Chondrocyte (in vitro differentiated cells): Measurements from ENCODE around the gene TRIM52. TPM values are rescaled to one million over a fixed set of nuclear protein-coding genes. Genes with fewer than 3 reads are reported as not detected.

ENCODE experiments used
- DNase-seq: peaks from one replicate; pipeline ENCODE4 v3.0.0; 2021; ENCODE audit warnings: mixed read lengths, low spot score
- H3K27ac Mint-ChIP-seq: one replicate; pipeline ENCODE4 v1.8.0; 2021; ENCODE audit warnings: mild to moderate bottlenecking, moderate library complexity, mixed read lengths; ENCODE audit not compliant: unreplicated experiment
- H3K27me3 Mint-ChIP-seq: 2 replicates; pipeline ENCODE4 v1.8.0; 2021; ENCODE audit warnings: low read depth, mixed read lengths
- H3K36me3 Mint-ChIP-seq: 2 replicates; pipeline ENCODE4 v1.8.0; 2021; ENCODE audit warnings: low read depth, mixed read lengths
- H3K4me1 Mint-ChIP-seq: 2 replicates; pipeline ENCODE4 v1.8.0; 2021; ENCODE audit warnings: low read depth, mild to moderate bottlenecking, mixed read lengths
- H3K4me3 Mint-ChIP-seq: one replicate; pipeline ENCODE4 v1.8.0; 2021; ENCODE audit warnings: mild to moderate bottlenecking, moderate library complexity, mixed read lengths; ENCODE audit not compliant: unreplicated experiment
- H3K9me3 Mint-ChIP-seq: 2 replicates; pipeline ENCODE4 v1.8.0; 2021; ENCODE audit warnings: low read depth, mixed read lengths
- CTCF ChIP-seq: fragments of 200-600 bp; sonication (generic); IDR thresholded peaks from 2 replicates; pipeline ENCODE4 v1.5.0; 2021; ENCODE audit warnings: antibody characterized with exemption, mild to moderate bottlenecking, moderate library complexity
- total RNA-seq: library from RNA; stranded (reverse); gene quantifications from 3 replicates; pipeline ENCODE4 v1.2.1, GENCODE V29; 2021

TRIM52 gene
- total RNA-seq, 1 donor from 2014 or later = 8.3 TPM

- peaks cover 32% of the 10 kb centered on the region for H3K36me3 Mint-ChIP-seq
- no peak overlapping the region for H3K4me3 Mint-ChIP-seq
Observed at GRCh38 chr5:181233088-181233800, 27.7 kb downstream of the TRIM52 start.

GRCh38 chr5:181232593-181232992 is 28.4 kb downstream of the TRIM52 start:
- H3K27ac Mint-ChIP-seq = no peak overlapping the region
- H3K4me1 Mint-ChIP-seq = peaks cover 2% of the 10 kb centered on the region
- no peaks in the 10 kb centered on the region for H3K27me3 Mint-ChIP-seq
- no peaks in the 10 kb centered on the region for H3K9me3 Mint-ChIP-seq
- TF ChIP-seq CTCF = no peak
- no peak for DNase-seq
- peaks cover 26% of the 10 kb centered on the region for H3K36me3 Mint-ChIP-seq
- H3K4me3 Mint-ChIP-seq = no peak overlapping the region

More at GRCh38 chr5:181233088-181233800, 27.7 kb downstream of the TRIM52 start:
- Mint-ChIP-seq H3K4me1 (peaks cover 8% of the 10 kb centered on the region), H3K27me3 (no peaks in the 10 kb centered on the region), H3K9me3 (no peaks in the 10 kb centered on the region), H3K27ac (peak overlapping the region; percentile 4)
- no peak for DNase-seq
- no peak for TF ChIP-seq CTCF

GRCh38 chr5:181231432-181231831 is 29.5 kb downstream of the TRIM52 start:
- H3K36me3 Mint-ChIP-seq = peaks cover 16% of the 10 kb centered on the region
- no peaks in the 10 kb centered on the region for H3K27me3 Mint-ChIP-seq

GRCh38 chr5:181230551-181230950 is 30.4 kb downstream of the TRIM52 start:
- Mint-ChIP-seq H3K4me1 (peaks cover 6% of the 10 kb centered on the region), H3K36me3 (peaks cover 12% of the 10 kb centered on the region), H3K9me3 (no peaks in the 10 kb centered on the region), H3K27ac (no peak overlapping the region), H3K27me3 (no peaks in the 10 kb centered on the region), H3K4me3 (no peak overlapping the region)
- no peak for TF ChIP-seq CTCF
- no peak for DNase-seq

More at GRCh38 chr5:181231432-181231831, 29.5 kb downstream of the TRIM52 start:
- TF ChIP-seq CTCF = no peak
- H3K9me3 Mint-ChIP-seq = no peaks in the 10 kb centered on the region
- DNase-seq = no peak
- H3K27ac Mint-ChIP-seq = no peak overlapping the region
- H3K4me1 Mint-ChIP-seq = peaks cover 2% of the 10 kb centered on the region
- H3K4me3 Mint-ChIP-seq = no peak overlapping the region

- no peak overlapping the region for H3K4me3 Mint-ChIP-seq
- no peaks in the 10 kb centered on the region for H3K9me3 Mint-ChIP-seq
- peaks cover 10% of the 10 kb centered on the region for H3K36me3 Mint-ChIP-seq
Observed at GRCh38 chr5:181229996-181230395, 30.9 kb downstream of the TRIM52 start.

More at GRCh38 chr5:181229996-181230395, 30.9 kb downstream of the TRIM52 start:
- Mint-ChIP-seq H3K4me1 (peaks cover 7% of the 10 kb centered on the region), H3K27ac (no peak overlapping the region), H3K27me3 (no peaks in the 10 kb centered on the region)
- DNase-seq = no peak
- no peak for TF ChIP-seq CTCF
